ENCODE data around the gene CDH9. TPM values are rescaled to one million over a fixed set of nuclear protein-coding genes. Genes with fewer than 3 reads are reported as not detected.

The CDH9 gene
- not detected for total RNA-seq
- long read RNA-seq, donor 1, result 0 reads
- long read RNA-seq, donor 2, result 0 reads

GRCh38 chr5:27038476-27038875, at the start of gene CDH9:
Gene CDH9 (minus strand): TSS chr5:27038586. CDS start chr5:26988333, 50,253 bp downstream.
- intact Hi-C loops (cut with DNase I, micrococcal nuclease), result no loop called here
- Histone ChIP-seq H3K4me1 (ENCODE audit: low read depth) (no peaks in the 10 kb centered on the region), H3K9me3 (peaks cover 18% of the 10 kb centered on the region), H3K4me3 (no peak within 1 kb of the TSS), H3K36me3 (ENCODE audit: low read depth) (no peaks in the 10 kb centered on the region)
- ATAC-seq, result no peak
- no peak for DNase-seq
- no peak for TF ChIP-seq CTCF (IDR thresholded peaks at IDR 0.05)

GRCh38 chr5:27087747-27088146, 49.4 kb upstream of the CDH9 start:
- Histone ChIP-seq H3K36me3 (ENCODE audit: low read depth) (no peaks in the 10 kb centered on the region), H3K4me3 (no peak overlapping the region), H3K9me3 (peaks cover 33% of the 10 kb centered on the region), H3K4me1 (ENCODE audit: low read depth) (no peaks in the 10 kb centered on the region)
- ATAC-seq (no peak), DNase-seq (no peak)
- TF ChIP-seq CTCF (IDR thresholded peaks at IDR 0.05), result no peak
- intact Hi-C loops (cut with DNase I, micrococcal nuclease), result no loop called here

GRCh38 chr5:27083449-27084415, 45.3 kb upstream of the CDH9 start:
- Histone ChIP-seq H3K4me1 (ENCODE audit: low read depth) (no peaks in the 10 kb centered on the region), H3K36me3 (ENCODE audit: low read depth) (no peaks in the 10 kb centered on the region), H3K9me3 (peaks cover 31% of the 10 kb centered on the region), H3K4me3 (no peak overlapping the region)
- intact Hi-C loops (cut with DNase I, micrococcal nuclease), result no loop called here
- no peak for ATAC-seq
- TF ChIP-seq CTCF (IDR thresholded peaks at IDR 0.05), result no peak
- DNase-seq, result no peak

GRCh38 chr5:27080147-27080546, 41.8 kb upstream of the CDH9 start:
- intact Hi-C loops (cut with DNase I, micrococcal nuclease), result no loop called here
- Histone ChIP-seq H3K36me3 (ENCODE audit: low read depth) (no peaks in the 10 kb centered on the region), H3K9me3 (peaks cover 34% of the 10 kb centered on the region), H3K4me1 (ENCODE audit: low read depth) (no peaks in the 10 kb centered on the region), H3K4me3 (no peak overlapping the region)
- DNase-seq (no peak), ATAC-seq (no peak)
- TF ChIP-seq CTCF (IDR thresholded peaks at IDR 0.05), result no peak

- no peak for TF ChIP-seq CTCF (IDR thresholded peaks at IDR 0.05)
- Histone ChIP-seq H3K36me3 (ENCODE audit: low read depth) (no peaks in the 10 kb centered on the region), H3K9me3 (peaks cover 56% of the 10 kb centered on the region), H3K4me3 (no peak overlapping the region), H3K4me1 (ENCODE audit: low read depth) (no peaks in the 10 kb centered on the region)
- ATAC-seq (no peak), DNase-seq (no peak)
- intact Hi-C loops (cut with DNase I, micrococcal nuclease), result no loop called here
These were observed 24.1 kb upstream of the CDH9 start for GRCh38 chr5:27062451-27062850.
